Measurements from ENCODE around the gene SPRR2A. TPM values are rescaled to one million over a fixed set of nuclear protein-coding genes. Genes with fewer than 3 reads are reported as not detected.
A peak's percentile ranks its signal among the peaks of the same experiment; 100 is the strongest.

Gene SPRR2A
- total RNA-seq, 1 experiment from 2014 or later: 7.0 TPM

DNA sequence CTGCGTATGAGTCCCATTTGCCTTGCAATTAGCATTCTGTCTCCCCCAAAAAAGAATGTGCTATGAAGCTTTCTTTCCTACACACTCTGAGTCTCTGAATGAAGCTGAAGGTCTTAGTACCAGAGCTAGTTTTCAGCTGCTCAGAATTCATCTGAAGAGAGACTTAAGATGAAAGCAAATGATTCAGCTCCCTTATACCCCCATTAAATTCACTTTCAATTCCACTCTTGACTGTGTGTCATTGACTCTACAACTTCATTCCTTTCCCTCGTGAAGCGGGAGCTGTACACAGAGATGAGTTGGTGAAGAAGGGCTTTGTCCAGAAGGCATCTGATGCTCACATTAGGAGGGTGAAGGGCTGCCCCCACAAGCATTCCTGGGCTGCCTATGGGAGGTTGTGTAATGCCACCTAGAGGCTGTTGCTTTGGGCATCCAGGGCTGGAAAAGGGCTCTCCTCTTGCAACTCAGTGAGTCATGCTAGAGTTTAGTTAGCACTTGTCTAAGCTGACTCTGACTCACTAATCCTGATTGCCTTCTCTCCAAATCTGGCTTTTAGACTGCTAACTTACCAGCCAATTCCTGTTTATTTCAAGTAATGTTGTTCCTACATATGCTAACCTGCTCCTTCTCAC, 24.5 kb downstream of the SPRR2A start:
- peak; percentile 97 for DNase-seq (ENCODE audit: unreplicated experiment)
- TF ChIP-seq, protein P1, sequence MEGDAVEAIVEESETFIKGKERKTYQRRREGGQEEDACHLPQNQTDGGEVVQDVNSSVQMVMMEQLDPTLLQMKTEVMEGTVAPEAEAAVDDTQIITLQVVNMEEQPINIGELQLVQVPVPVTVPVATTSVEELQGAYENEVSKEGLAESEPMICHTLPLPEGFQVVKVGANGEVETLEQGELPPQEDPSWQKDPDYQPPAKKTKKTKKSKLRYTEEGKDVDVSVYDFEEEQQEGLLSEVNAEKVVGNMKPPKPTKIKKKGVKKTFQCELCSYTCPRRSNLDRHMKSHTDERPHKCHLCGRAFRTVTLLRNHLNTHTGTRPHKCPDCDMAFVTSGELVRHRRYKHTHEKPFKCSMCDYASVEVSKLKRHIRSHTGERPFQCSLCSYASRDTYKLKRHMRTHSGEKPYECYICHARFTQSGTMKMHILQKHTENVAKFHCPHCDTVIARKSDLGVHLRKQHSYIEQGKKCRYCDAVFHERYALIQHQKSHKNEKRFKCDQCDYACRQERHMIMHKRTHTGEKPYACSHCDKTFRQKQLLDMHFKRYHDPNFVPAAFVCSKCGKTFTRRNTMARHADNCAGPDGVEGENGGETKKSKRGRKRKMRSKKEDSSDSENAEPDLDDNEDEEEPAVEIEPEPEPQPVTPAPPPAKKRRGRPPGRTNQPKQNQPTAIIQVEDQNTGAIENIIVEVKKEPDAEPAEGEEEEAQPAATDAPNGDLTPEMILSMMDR (IDR thresholded peaks at IDR 0.05; ENCODE audit: unreplicated experiment): peak; percentile 68
- no TSS peak for BruUV-seq (replicated peaks)
- Mint-ChIP-seq H3K4me3 (ENCODE audit: unreplicated experiment) (no peak overlapping the region), H3K36me3 (ENCODE audit: insufficient read depth, unreplicated experiment) (no peaks in the 10 kb centered on the region), H3K9me3 (ENCODE audit: unreplicated experiment) (no peaks in the 10 kb centered on the region), H3K4me1 (ENCODE audit: insufficient read depth, unreplicated experiment) (peaks cover 12% of the 10 kb centered on the region), H3K27ac (ENCODE audit: low read depth, unreplicated experiment) (peak overlapping the region; percentile 25), H3K27me3 (ENCODE audit: insufficient read depth, unreplicated experiment) (no peaks in the 10 kb centered on the region)
- CTCF ChIA-PET: interaction anchor here (0.6 to 6.6 kb wide), 42 partner anchors 9 to 409 kb away, joined by 3 to 67 read pairs (median 4); partner anchors contain the start of genes LCE2D, SMCP and SPRR3
- intact Hi-C loops (cut with micrococcal nuclease): loop anchor here (1.0 to 10.0 kb wide), 6 partner anchors 80 to 378 kb away; no protein-coding TSS in a partner anchor
- POLR2A ChIA-PET: interaction anchor here (0.8 to 5.2 kb wide), 8 partner anchors 13 to 311 kb away, joined by 3 to 30 read pairs (median 6); no protein-coding TSS in a partner anchor

DNA sequence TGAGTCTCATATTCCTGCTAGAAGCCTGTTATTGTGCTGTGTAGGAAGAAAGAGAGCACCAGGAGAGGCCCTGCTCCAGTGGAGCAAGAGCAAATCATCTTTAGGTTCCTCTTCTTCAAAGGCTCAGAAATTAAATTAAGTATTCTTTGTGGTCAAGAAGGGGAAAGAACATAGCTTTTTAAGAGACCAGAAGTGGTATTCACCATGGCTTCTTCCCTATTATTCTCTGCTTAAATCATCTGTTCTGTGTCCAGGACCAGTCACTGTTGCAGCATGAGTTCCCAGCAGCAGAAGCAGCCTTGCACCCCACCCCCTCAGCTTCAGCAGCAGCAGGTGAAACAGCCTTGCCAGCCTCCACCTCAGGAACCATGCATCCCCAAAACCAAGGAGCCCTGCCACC, 25.2 kb downstream of the SPRR2A start:
- DNase-seq (ENCODE audit: unreplicated experiment): no peak
- intact Hi-C loops (cut with micrococcal nuclease): loop anchor here (5.0 to 10.0 kb wide), 3 partner anchors 80 to 377 kb away; no protein-coding TSS in a partner anchor
- CTCF ChIA-PET: interaction anchor here (0.6 to 6.6 kb wide), 37 partner anchors 8 to 408 kb away, joined by 3 to 67 read pairs (median 5); partner anchors contain the start of genes SMCP and SPRR3
- Mint-ChIP-seq H3K4me3 (ENCODE audit: unreplicated experiment) (no peak overlapping the region), H3K36me3 (ENCODE audit: insufficient read depth, unreplicated experiment) (no peaks in the 10 kb centered on the region), H3K9me3 (ENCODE audit: unreplicated experiment) (no peaks in the 10 kb centered on the region), H3K27ac (ENCODE audit: low read depth, unreplicated experiment) (no peak overlapping the region), H3K27me3 (ENCODE audit: insufficient read depth, unreplicated experiment) (no peaks in the 10 kb centered on the region), H3K4me1 (ENCODE audit: insufficient read depth, unreplicated experiment) (peaks cover 12% of the 10 kb centered on the region)
- BruUV-seq (replicated peaks): no TSS peak
- TF ChIP-seq, protein P1 (IDR thresholded peaks at IDR 0.05; ENCODE audit: unreplicated experiment): no peak
- POLR2A ChIA-PET: interaction anchor here (0.6 to 5.2 kb wide), 8 partner anchors 14 to 864 kb away, joined by 3 to 30 read pairs (median 3); no protein-coding TSS in a partner anchor

DNA sequence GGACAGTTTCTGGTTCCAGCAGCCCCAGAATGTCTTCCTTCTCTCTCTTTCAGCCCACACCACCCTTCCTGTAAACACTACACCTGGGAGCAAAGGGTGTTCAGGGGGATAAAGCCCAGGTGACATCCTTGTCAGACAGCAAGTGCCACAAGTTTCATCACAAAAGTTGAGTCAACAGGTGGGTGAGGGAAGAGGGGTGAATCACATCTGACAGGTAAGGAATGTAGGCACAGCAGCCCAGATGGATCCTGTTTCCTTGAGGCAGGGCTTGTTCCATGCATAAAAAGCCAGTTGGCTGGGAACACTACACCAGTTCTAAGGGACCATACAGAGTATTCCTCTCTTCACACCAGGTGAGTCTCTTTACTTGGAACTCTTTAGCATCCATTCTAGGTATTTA, 26.4 kb downstream of the SPRR2A start, which contains the start of gene SPRR1B:
TSS of gene SPRR1B (plus strand) at position 309 of the 400 bp plus-strand sequence. CDS start 1,143 bp downstream, outside the sequence.
- H3K36me3 Mint-ChIP-seq (ENCODE audit: insufficient read depth, unreplicated experiment): no peaks in the 10 kb centered on the region
- TF ChIP-seq, protein P1 (IDR thresholded peaks at IDR 0.05; ENCODE audit: unreplicated experiment): no peak
- peak; percentile 64 for DNase-seq (ENCODE audit: unreplicated experiment)
- H3K27ac Mint-ChIP-seq (ENCODE audit: low read depth, unreplicated experiment): no peak within 1 kb of the TSS
- peaks cover 12% of the 10 kb centered on the region for H3K4me1 Mint-ChIP-seq (ENCODE audit: insufficient read depth, unreplicated experiment)
- H3K9me3 Mint-ChIP-seq (ENCODE audit: unreplicated experiment): no peaks in the 10 kb centered on the region
- POLR2A ChIA-PET: interaction anchor here (0.9 to 1.6 kb wide), 4 partner anchors 78 to 122 kb away, joined by 3 to 6 read pairs (median 3); partner anchors contain the start of gene IVL
- BruUV-seq (replicated peaks): no TSS peak
- no peak within 1 kb of the TSS for H3K4me3 Mint-ChIP-seq (ENCODE audit: unreplicated experiment)
- H3K27me3 Mint-ChIP-seq (ENCODE audit: insufficient read depth, unreplicated experiment): no peaks in the 10 kb centered on the region
- intact Hi-C loops (cut with micrococcal nuclease): loop anchor here (5.0 to 10.0 kb wide), 3 partner anchors 79 to 376 kb away; no protein-coding TSS in a partner anchor
- CTCF ChIA-PET: interaction anchor here (0.7 to 6.6 kb wide), 5 partner anchors 95 to 383 kb away, joined by 3 to 67 read pairs (median 4); no protein-coding TSS in a partner anchor

DNA sequence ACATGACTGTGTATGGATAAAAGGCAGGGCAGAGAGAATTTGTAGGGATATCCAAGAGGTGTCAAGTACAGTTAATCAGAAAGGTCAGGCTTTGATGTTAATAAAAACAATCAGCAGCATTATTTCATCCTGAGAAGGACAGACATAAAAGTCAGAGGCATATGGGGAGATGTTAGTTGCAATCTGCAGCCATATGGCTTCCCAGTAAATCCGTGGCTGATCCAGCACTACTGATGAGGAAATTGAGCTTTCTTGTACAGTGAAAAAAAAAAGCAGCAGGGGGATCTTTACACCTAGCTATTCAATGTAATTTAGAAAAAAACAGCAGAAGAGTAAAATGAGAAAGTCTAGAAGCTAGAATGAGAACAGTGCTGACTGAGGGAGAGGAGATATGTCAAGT, 28.5 kb downstream of the SPRR2A start:
- BruUV-seq (replicated peaks): no TSS peak
- Mint-ChIP-seq H3K36me3 (ENCODE audit: insufficient read depth, unreplicated experiment) (no peaks in the 10 kb centered on the region), H3K27me3 (ENCODE audit: insufficient read depth, unreplicated experiment) (no peaks in the 10 kb centered on the region), H3K27ac (ENCODE audit: low read depth, unreplicated experiment) (no peak overlapping the region), H3K9me3 (ENCODE audit: unreplicated experiment) (no peaks in the 10 kb centered on the region), H3K4me1 (ENCODE audit: insufficient read depth, unreplicated experiment) (peaks cover 12% of the 10 kb centered on the region), H3K4me3 (ENCODE audit: unreplicated experiment) (no peak overlapping the region)
- no peak for DNase-seq (ENCODE audit: unreplicated experiment)
- ChIA-PET POLR2A (interaction anchor here (0.7 kb wide), 1 partner anchor 96 kb away, joined by 3 read pairs; no protein-coding TSS in a partner anchor), CTCF (interaction anchor here (0.7 to 5.9 kb wide), 6 partner anchors 103 to 195 kb away, joined by 3 to 67 read pairs (median 4); no protein-coding TSS in a partner anchor)
- TF ChIP-seq, protein P1 (IDR thresholded peaks at IDR 0.05; ENCODE audit: unreplicated experiment): no peak
- intact Hi-C loops (cut with micrococcal nuclease): no loop called here

Data from MCF 10A (cell line).